HepG2 (cell line): Measurements from ENCODE around the gene YKT6. TPM values are rescaled to one million over a fixed set of nuclear protein-coding genes. Genes with fewer than 3 reads are reported as not detected.

Experiments used
- CCDC6 ChIP-seq: sonication (generic); formaldehyde crosslinking; IDR thresholded peaks from 2 replicates; pipeline ENCODE4 v1.8.1; 2022; ENCODE audit warnings: mild to moderate bottlenecking, missing genetic modification reagents, moderate library complexity
- KDM1A ChIP-seq: IDR thresholded peaks from 2 replicates; pipeline ENCODE4 v1.6.1; 2016; ENCODE audit warnings: missing compliant biosample characterization
- MTA3 ChIP-seq: sonication (generic); formaldehyde crosslinking; IDR thresholded peaks from 2 replicates; pipeline ENCODE4 v1.4.0; 2020; ENCODE audit warnings: missing genetic modification reagents
- NRL ChIP-seq: sonication (generic); formaldehyde crosslinking; IDR thresholded peaks from 2 replicates; pipeline ENCODE4 v1.5.0; 2020; ENCODE audit warnings: missing genetic modification reagents, mild to moderate bottlenecking, moderate library complexity, borderline replicate concordance
- ZNF282 ChIP-seq: fragments of 450-650 bp; IDR thresholded peaks from 2 replicates; pipeline ENCODE4 v1.6.1; 2018; ENCODE audit not compliant: partially characterized antibody
- polyA plus RNA-seq, 8 experiments: library from polyadenylated mRNA; depleted of rRNA in 3 of 8; stranded (reverse) in 7 of 8; unstranded in 1 of 8; fragments of >200 nt; fragmentation: Illumina TruSeq in 4 of 8; extraction: Trizol in 4 of 8; gene quantifications; 2 replicates each; pipeline versions ENCODE4 v1.2.1 to v1.2.3, GENCODE V29; 2011 to 2016; ENCODE audit warnings: low read depth in 4 of 8, missing spikeins in 1 of 8, mixed read lengths in 1 of 8; ENCODE audit not compliant: insufficient read depth in 1 of 8
- total RNA-seq, 5 experiments: library from RNA; depleted of rRNA; stranded (reverse); fragments of >200 nt; fragmentation: Illumina TruSeq; extraction: Trizol; gene quantifications; 2 replicates each; pipeline ENCODE4 v1.2.3, GENCODE V29; 2016; ENCODE audit warnings: low read depth in 1 of 5
- TF ChIP-seq, protein P1 (sequence below): sonication (generic); formaldehyde crosslinking; IDR thresholded peaks from 2 replicates; pipeline ENCODE4 v1.4.0; 2020; ENCODE audit warnings: mild to moderate bottlenecking, low read depth, missing genetic modification reagents
- TF ChIP-seq, protein P2 (sequence below), 2 experiments: fragments of 450-650 bp in 1 of 2; sonication (generic) in 1 of 2; formaldehyde crosslinking in 1 of 2; IDR thresholded peaks; 2 replicates each; pipeline versions ENCODE4 v1.6.1 to v1.8.0; 2016 to 2022; ENCODE audit warnings: antibody characterized with exemption in 1 of 2, mild to moderate bottlenecking in 1 of 2, missing genetic modification reagents in 1 of 2
- TF ChIP-seq, protein P3 (sequence below): sonication (generic); formaldehyde crosslinking; IDR thresholded peaks from 2 replicates; pipeline ENCODE4 v1.8.1; 2022; ENCODE audit warnings: low read depth, mild to moderate bottlenecking, missing genetic modification reagents

The YKT6 gene
- total and polyA plus RNA-seq, 2 of the 13 experiments (the other 11 are each of a cell fraction or from before 2014, with no cell fraction given), result 52.2 to 60.3 TPM

DNA sequence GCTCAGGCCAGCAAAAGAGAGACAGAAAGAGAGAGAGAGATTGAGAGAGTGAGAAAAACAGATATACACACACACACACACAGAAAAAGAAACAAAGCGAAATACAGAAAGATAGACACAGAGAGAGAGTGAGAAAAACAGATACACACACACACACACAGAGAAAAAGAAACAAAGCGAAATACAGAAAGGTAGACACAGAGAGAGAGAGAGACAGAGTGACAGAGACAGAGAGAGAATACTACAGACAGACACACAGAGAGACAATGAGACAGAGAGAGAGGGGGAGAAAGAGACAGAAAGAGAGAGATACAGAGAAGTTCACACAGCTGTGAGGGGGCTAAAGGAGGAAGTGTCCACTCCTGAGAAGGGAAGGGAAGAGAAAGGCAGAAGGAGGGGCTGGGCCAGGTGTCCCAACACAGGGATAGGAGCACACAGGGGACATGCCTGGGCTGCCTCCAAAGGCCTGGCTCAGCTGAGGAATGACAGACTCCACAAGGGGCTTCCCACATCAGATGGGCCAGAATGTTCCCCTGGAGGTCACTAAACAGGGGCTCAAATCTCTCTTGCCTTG lies 15.8 kb upstream of the YKT6 start (continued):
- TF ChIP-seq, protein P1, sequence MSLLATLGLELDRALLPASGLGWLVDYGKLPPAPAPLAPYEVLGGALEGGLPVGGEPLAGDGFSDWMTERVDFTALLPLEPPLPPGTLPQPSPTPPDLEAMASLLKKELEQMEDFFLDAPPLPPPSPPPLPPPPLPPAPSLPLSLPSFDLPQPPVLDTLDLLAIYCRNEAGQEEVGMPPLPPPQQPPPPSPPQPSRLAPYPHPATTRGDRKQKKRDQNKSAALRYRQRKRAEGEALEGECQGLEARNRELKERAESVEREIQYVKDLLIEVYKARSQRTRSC (CRISPR knock-in tag), result no peak
- TF ChIP-seq NRL (no peak), KDM1A (CRISPR knock-in tag) (no peak), ZNF282 (no peak), CCDC6 (CRISPR knock-in tag) (no peak), MTA3 (CRISPR knock-in tag) (no peak)
- TF ChIP-seq, protein P2, sequence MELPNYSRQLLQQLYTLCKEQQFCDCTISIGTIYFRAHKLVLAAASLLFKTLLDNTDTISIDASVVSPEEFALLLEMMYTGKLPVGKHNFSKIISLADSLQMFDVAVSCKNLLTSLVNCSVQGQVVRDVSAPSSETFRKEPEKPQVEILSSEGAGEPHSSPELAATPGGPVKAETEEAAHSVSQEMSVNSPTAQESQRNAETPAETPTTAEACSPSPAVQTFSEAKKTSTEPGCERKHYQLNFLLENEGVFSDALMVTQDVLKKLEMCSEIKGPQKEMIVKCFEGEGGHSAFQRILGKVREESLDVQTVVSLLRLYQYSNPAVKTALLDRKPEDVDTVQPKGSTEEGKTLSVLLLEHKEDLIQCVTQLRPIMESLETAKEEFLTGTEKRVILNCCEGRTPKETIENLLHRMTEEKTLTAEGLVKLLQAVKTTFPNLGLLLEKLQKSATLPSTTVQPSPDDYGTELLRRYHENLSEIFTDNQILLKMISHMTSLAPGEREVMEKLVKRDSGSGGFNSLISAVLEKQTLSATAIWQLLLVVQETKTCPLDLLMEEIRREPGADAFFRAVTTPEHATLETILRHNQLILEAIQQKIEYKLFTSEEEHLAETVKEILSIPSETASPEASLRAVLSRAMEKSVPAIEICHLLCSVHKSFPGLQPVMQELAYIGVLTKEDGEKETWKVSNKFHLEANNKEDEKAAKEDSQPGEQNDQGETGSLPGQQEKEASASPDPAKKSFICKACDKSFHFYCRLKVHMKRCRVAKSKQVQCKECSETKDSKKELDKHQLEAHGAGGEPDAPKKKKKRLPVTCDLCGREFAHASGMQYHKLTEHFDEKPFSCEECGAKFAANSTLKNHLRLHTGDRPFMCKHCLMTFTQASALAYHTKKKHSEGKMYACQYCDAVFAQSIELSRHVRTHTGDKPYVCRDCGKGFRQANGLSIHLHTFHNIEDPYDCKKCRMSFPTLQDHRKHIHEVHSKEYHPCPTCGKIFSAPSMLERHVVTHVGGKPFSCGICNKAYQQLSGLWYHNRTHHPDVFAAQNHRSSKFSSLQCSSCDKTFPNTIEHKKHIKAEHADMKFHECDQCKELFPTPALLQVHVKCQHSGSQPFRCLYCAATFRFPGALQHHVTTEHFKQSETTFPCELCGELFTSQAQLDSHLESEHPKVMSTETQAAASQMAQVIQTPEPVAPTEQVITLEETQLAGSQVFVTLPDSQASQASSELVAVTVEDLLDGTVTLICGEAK (IDR thresholded peaks at IDR 0.05), result no peak
- TF ChIP-seq, protein P2 (CRISPR knock-in tag; IDR thresholded peaks at IDR 0.05), result no peak
- TF ChIP-seq, protein P3, sequence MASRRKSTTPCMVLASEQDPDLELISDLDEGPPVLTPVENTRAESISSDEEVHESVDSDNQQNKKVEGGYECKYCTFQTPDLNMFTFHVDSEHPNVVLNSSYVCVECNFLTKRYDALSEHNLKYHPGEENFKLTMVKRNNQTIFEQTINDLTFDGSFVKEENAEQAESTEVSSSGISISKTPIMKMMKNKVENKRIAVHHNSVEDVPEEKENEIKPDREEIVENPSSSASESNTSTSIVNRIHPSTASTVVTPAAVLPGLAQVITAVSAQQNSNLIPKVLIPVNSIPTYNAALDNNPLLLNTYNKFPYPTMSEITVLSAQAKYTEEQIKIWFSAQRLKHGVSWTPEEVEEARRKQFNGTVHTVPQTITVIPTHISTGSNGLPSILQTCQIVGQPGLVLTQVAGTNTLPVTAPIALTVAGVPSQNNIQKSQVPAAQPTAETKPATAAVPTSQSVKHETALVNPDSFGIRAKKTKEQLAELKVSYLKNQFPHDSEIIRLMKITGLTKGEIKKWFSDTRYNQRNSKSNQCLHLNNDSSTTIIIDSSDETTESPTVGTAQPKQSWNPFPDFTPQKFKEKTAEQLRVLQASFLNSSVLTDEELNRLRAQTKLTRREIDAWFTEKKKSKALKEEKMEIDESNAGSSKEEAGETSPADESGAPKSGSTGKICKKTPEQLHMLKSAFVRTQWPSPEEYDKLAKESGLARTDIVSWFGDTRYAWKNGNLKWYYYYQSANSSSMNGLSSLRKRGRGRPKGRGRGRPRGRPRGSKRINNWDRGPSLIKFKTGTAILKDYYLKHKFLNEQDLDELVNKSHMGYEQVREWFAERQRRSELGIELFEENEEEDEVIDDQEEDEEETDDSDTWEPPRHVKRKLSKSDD (CRISPR knock-in tag), result no peak
